ENCODE measurements around the gene MMP25.

MMP25 gene

GRCh38 chr16:3084969-3085670, 38.8 kb downstream of the MMP25 start:
- DNase-seq (ENCODE audit: insufficient read length, low spot score) (no peak), FAIRE-seq (no peak)
- TF ChIP-seq CTCF (IDR thresholded peaks at IDR 0.05; ENCODE audit: insufficient read depth, missing control alignments), result no peak

GRCh38 chr16:3085868-3086595, 39.7 kb downstream of the MMP25 start:
- FAIRE-seq, result no peak
- no peak for TF ChIP-seq CTCF (IDR thresholded peaks at IDR 0.05; ENCODE audit: insufficient read depth, missing control alignments)
- DNase-seq (ENCODE audit: insufficient read length, low spot score), result no peak

- TF ChIP-seq CTCF (IDR thresholded peaks at IDR 0.05; ENCODE audit: insufficient read depth, missing control alignments), result no peak
- FAIRE-seq (no peak), DNase-seq (ENCODE audit: insufficient read length, low spot score) (no peak)
These were observed 40.4 kb downstream of the MMP25 start for GRCh38 chr16:3086596-3087242.

- DNase-seq (ENCODE audit: insufficient read length, low spot score), result no peak
- no peak for FAIRE-seq
- TF ChIP-seq CTCF (IDR thresholded peaks at IDR 0.05; ENCODE audit: insufficient read depth, missing control alignments), result no peak
These were observed 41.2 kb downstream of the MMP25 start for GRCh38 chr16:3087243-3088235.

- no peak for FAIRE-seq
- DNase-seq (ENCODE audit: insufficient read length, low spot score), result no peak
- no peak for TF ChIP-seq CTCF (IDR thresholded peaks at IDR 0.05; ENCODE audit: insufficient read depth, missing control alignments)
These were observed 42.1 kb downstream of the MMP25 start for GRCh38 chr16:3088450-3088849.

- no peak for TF ChIP-seq CTCF (IDR thresholded peaks at IDR 0.05; ENCODE audit: insufficient read depth, missing control alignments)
- DNase-seq (ENCODE audit: insufficient read length, low spot score) (no peak), FAIRE-seq (no peak)
These were observed 42.8 kb downstream of the MMP25 start for GRCh38 chr16:3088925-3089716.

Data from D721Med (cell line).